ENCODE measurements around the gene EDIL3. TPM values are rescaled to one million over a fixed set of nuclear protein-coding genes. Genes with fewer than 3 reads are reported as not detected.
"Not testable (repeated sequence)": the region's sequence is repeated elsewhere in the genome, so short reads cannot be mapped to it uniquely, and the experiment has no call there.

Gene EDIL3
- total RNA-seq, 2 donors from 2014 or later = 3.1 to 7.5 TPM

- intact Hi-C loops (cut with DNase I) = no loop called here
- no peak for DNase-seq
These were observed 155.6 kb downstream of the EDIL3 start for GRCh38 chr5:84229045-84229444.

GRCh38 chr5:84228266-84228665 is 156.4 kb downstream of the EDIL3 start:
- intact Hi-C loops (cut with DNase I) = no loop called here
- ATAC-seq (no peak), DNase-seq (no peak)

More at GRCh38 chr5:84229045-84229444, 155.6 kb downstream of the EDIL3 start:
- no peak for ATAC-seq

- ATAC-seq (no peak), DNase-seq (no peak)
- intact Hi-C loops (cut with DNase I) = no loop called here
These were observed 157.4 kb downstream of the EDIL3 start for GRCh38 chr5:84227236-84227635.

GRCh38 chr5:84218546-84218945 is 166.1 kb downstream of the EDIL3 start:
- DNase-seq (no peak), ATAC-seq (no peak)
- intact Hi-C loops (cut with DNase I) = no loop called here

- DNase-seq (no peak), ATAC-seq (no peak)
- intact Hi-C loops (cut with DNase I) = no loop called here
These were observed 169.2 kb downstream of the EDIL3 start for GRCh38 chr5:84215521-84215920.

GRCh38 chr5:84213861-84214260 is 170.8 kb downstream of the EDIL3 start:
- intact Hi-C loops (cut with DNase I) = no loop called here
- peak in 1 of 2 donors; percentile 76 for ATAC-seq
- no peak for DNase-seq

- intact Hi-C loops (cut with DNase I) = no loop called here
- no peak for DNase-seq
- ATAC-seq = peak in 1 of 2 donors; percentile 71
These were observed 171.5 kb downstream of the EDIL3 start for GRCh38 chr5:84213212-84213611.

GRCh38 chr5:84204772-84205171 is 179.9 kb downstream of the EDIL3 start:
- intact Hi-C loops (cut with DNase I) = no loop called here
- ATAC-seq = no peak
- DNase-seq = no peak

GRCh38 chr5:84202136-84202535 is 182.5 kb downstream of the EDIL3 start:
- DNase-seq (no peak), ATAC-seq (no peak)
- intact Hi-C loops (cut with DNase I) = no loop called here

GRCh38 chr5:84197538-84197937 is 187.1 kb downstream of the EDIL3 start:
- intact Hi-C loops (cut with DNase I) = no loop called here
- no peak for ATAC-seq

GRCh38 chr5:84191281-84191680 is 193.4 kb downstream of the EDIL3 start:
- DNase-seq (no peak), ATAC-seq (no peak)
- intact Hi-C loops (cut with DNase I) = no loop called here

More at GRCh38 chr5:84197538-84197937, 187.1 kb downstream of the EDIL3 start:
- DNase-seq = no peak

GRCh38 chr5:84184857-84185256 is 199.8 kb downstream of the EDIL3 start:
- DNase-seq (no peak), ATAC-seq (no peak)
- intact Hi-C loops (cut with DNase I) = no loop called here

GRCh38 chr5:84181093-84181492 is 203.6 kb downstream of the EDIL3 start:
- ATAC-seq (peak in 1 of 2 donors; percentile 12), DNase-seq (no peak)
- intact Hi-C loops (cut with DNase I) = no loop called here

- no peak for ATAC-seq
- DNase-seq = no peak
- intact Hi-C loops (cut with DNase I) = no loop called here
These were observed 215.8 kb downstream of the EDIL3 start for GRCh38 chr5:84168841-84169240.

GRCh38 chr5:84163671-84164070 is 221.0 kb downstream of the EDIL3 start:
- ATAC-seq = no peak
- intact Hi-C loops (cut with DNase I) = no loop called here
- no peak for DNase-seq

- intact Hi-C loops (cut with DNase I) = no loop called here
- ATAC-seq (no peak), DNase-seq (no peak)
These were observed 222.0 kb downstream of the EDIL3 start for GRCh38 chr5:84162695-84163094.

- intact Hi-C loops (cut with DNase I); ATAC-seq; DNase-seq: not testable (repeated sequence)
These were observed 224.0 kb downstream of the EDIL3 start for GRCh38 chr5:84160650-84161049.

- DNase-seq = no peak
- ATAC-seq = no peak
- intact Hi-C loops (cut with DNase I) = no loop called here
These were observed 235.6 kb downstream of the EDIL3 start for GRCh38 chr5:84149094-84149493.

GRCh38 chr5:84148651-84149050 is 236.0 kb downstream of the EDIL3 start:
- no peak for DNase-seq
- ATAC-seq = no peak
- intact Hi-C loops (cut with DNase I) = no loop called here

GRCh38 chr5:84137541-84137940 is 247.1 kb downstream of the EDIL3 start:
- ATAC-seq (no peak), DNase-seq (no peak)
- intact Hi-C loops (cut with DNase I) = no loop called here

- ATAC-seq (peak in 1 of 2 donors; percentile 27), DNase-seq (no peak)
- intact Hi-C loops (cut with DNase I) = no loop called here
These were observed 253.3 kb downstream of the EDIL3 start for GRCh38 chr5:84131372-84131771.

GRCh38 chr5:84130006-84130580 is 254.6 kb downstream of the EDIL3 start:
- DNase-seq (no peak), ATAC-seq (no peak)
- intact Hi-C loops (cut with DNase I) = no loop called here

All from left cardiac atrium (tissue), 4 donors.